Kidney (tissue), 14 donors: ENCODE results near the gene SSBP4. TPM values are rescaled to one million over a fixed set of nuclear protein-coding genes. Genes with fewer than 3 reads are reported as not detected.

Source experiments
- DNase-seq, 5 donors: peaks; one replicate each; pipeline ENCODE4 v3.0.0-alpha.2; 2013 to 2020
- FAIRE-seq: peaks from 2 replicates; lab custom pipeline; 2012; peaks lifted over from hg19 to GRCh38; lab: Jason Lieb, UNC
- H3K27ac ChIP-seq, 2 donors: one replicate each; pipeline ENCODE4 v1.7.0; 2013; ENCODE audit warnings: low read depth in 2 of 2, low read length in 2 of 2, inconsistent platforms in 1 of 2
- H3K27me3 ChIP-seq: one replicate; pipeline ENCODE4 v1.7.1; 2013; ENCODE audit warnings: low read length, inconsistent platforms; ENCODE audit not compliant: control insufficient read depth, insufficient read depth
- H3K36me3 ChIP-seq, 3 donors: one replicate each; pipeline versions ENCODE4 v1.7.0 to v1.7.1; 2013; ENCODE audit warnings: low read length in 3 of 3, control low read depth in 1 of 3, inconsistent platforms in 1 of 3; ENCODE audit not compliant: insufficient read depth in 3 of 3, control insufficient read depth in 2 of 3
- H3K4me1 ChIP-seq, 3 donors: one replicate each; pipeline versions ENCODE4 v1.7.0 to v1.7.1; 2013; ENCODE audit warnings: low read length in 3 of 3, inconsistent platforms in 1 of 3, low read depth in 1 of 3; ENCODE audit not compliant: control insufficient read depth in 2 of 3, insufficient read depth in 2 of 3
- H3K4me3 ChIP-seq, 3 donors: one replicate each; pipeline versions ENCODE4 v1.7.0 to v1.8.1; 2013; ENCODE audit warnings: low read length in 3 of 3, control low read depth in 1 of 3, inconsistent platforms in 1 of 3
- H3K9ac ChIP-seq, 3 donors: one replicate each; pipeline versions ENCODE4 v1.7.0 to v1.7.1; 2013; ENCODE audit warnings: low read length in 3 of 3, control low read depth in 1 of 3, inconsistent platforms in 1 of 3
- H3K9me3 ChIP-seq, 3 donors: one replicate each; pipeline versions ENCODE4 v1.7.0 to v1.7.1; 2013; ENCODE audit warnings: low read length in 3 of 3, control low read depth in 1 of 3, inconsistent platforms in 1 of 3; ENCODE audit not compliant: control insufficient read depth in 2 of 3, insufficient read depth in 1 of 3
- CTCF ChIP-seq: IDR thresholded peaks from 3 replicates; pipeline ENCODE4 v1.5.1; 2012; ENCODE audit warnings: mild to moderate bottlenecking, moderate library complexity, borderline replicate concordance; ENCODE audit not compliant: insufficient read depth; ENCODE audit errors: extremely low read depth
- intact Hi-C: fragments of 100-400 bp; cut with DNase I; formaldehyde crosslinking; loops from one replicate; pipeline ENCODE4 v1.11.1; 2022
- polyA plus RNA-seq: library from polyadenylated mRNA; stranded (reverse); fragments of 350-450 nt; fragmentation: Illumina TruSeq; extraction: RNeasy Lipid Tissue Mini Kit (QIAGEN cat#74804); gene quantifications from one replicate; pipeline ENCODE4 v1.2.3, GENCODE V29; 2014; ENCODE audit warnings: low read depth, low replicate concordance; ENCODE audit not compliant: insufficient read depth
- total RNA-seq: library from RNA; stranded (reverse); fragmentation: NEBNext Ultra II Directional; extraction: Animal tissue kit (Norgen Biotek cat#: 25700); gene quantifications from one replicate; pipeline ENCODE4 v1.2.1, GENCODE V29; 2021
- donor health status: control.
- donor health status: control.
- donor health status: control.
- donor health status: control.
- donor health status: control.
- donor health status: DM: yes; HTN: yes; CAD: no.
- donor health status: Normal renal cell carcinoma (clear cell type).

The SSBP4 gene
- total and polyA plus RNA-seq, 2 donors from 2014 or later: 64.9 to 74.9 TPM

- Histone ChIP-seq H3K9me3 (no peaks in the 10 kb centered on the region), H3K4me3 (no peak overlapping the region), H3K36me3 (no peaks in the 10 kb centered on the region), H3K4me1 (peaks cover 0 to 3% (median 0%) of the 10 kb centered on the region in 3 donors), H3K27ac (peak overlapping the region; percentile 45 to 85), H3K27me3 (no peaks in the 10 kb centered on the region), H3K9ac (peak overlapping the region in 1 of 3 donors; percentile 32)
- intact Hi-C loops: loop anchor here (10.0 kb wide), 2 partner anchors 63 to 133 kb away; partner anchors contain the start of genes IQCN and PGPEP1
- DNase-seq: peak in 4 of 5 donors; percentile 60 to 85 (median 64)
- FAIRE-seq: no peak
- TF ChIP-seq CTCF: no peak
Observed at GRCh38 chr19:18408053-18408476, 11.1 kb upstream of the SSBP4 start.

DNA sequence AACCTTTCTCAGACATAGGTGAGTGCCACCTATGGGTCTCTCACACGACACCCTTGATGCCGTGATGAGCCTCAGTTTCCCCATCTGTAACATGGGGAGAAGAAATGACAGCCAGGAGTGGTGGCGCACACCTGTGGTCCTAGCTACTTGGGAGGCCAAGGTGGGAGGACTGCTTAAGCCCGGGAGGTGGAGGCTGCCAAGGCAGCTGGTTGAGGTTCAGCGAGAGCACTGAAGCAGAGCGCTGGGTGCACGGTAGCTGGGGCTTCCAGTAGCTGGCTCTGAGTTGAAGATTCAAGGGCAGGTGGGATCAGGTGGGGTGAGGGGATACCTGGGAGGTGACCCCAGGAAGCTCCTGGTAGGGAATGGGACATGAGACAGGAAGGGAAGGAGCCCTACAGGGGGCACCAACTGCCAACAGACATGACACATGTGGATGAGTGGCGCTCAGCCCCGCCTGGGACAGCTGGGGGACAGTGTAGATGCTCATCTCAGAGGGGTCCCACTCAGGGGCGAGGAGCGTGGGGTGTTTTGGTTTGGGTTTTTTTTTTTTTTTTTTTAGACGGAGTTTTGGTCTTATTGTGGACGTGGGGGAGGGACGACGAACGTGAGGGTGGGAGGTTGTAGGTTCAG is 6.5 kb upstream of the SSBP4 start:
- FAIRE-seq (no peak), DNase-seq (peak in 2 of 5 donors; percentile 60 to 74)
- no peak overlapping the region for H3K4me3 ChIP-seq
- no peak for TF ChIP-seq CTCF
- H3K9me3 ChIP-seq: no peaks in the 10 kb centered on the region
- no peak overlapping the region for H3K9ac ChIP-seq
- intact Hi-C loops: no loop called here
- H3K36me3 ChIP-seq: no peaks in the 10 kb centered on the region
- peaks cover 0 to 23% (median 3%) of the 10 kb centered on the region in 3 donors for H3K4me1 ChIP-seq
- H3K27ac ChIP-seq: no peak overlapping the region
- no peaks in the 10 kb centered on the region for H3K27me3 ChIP-seq

DNA sequence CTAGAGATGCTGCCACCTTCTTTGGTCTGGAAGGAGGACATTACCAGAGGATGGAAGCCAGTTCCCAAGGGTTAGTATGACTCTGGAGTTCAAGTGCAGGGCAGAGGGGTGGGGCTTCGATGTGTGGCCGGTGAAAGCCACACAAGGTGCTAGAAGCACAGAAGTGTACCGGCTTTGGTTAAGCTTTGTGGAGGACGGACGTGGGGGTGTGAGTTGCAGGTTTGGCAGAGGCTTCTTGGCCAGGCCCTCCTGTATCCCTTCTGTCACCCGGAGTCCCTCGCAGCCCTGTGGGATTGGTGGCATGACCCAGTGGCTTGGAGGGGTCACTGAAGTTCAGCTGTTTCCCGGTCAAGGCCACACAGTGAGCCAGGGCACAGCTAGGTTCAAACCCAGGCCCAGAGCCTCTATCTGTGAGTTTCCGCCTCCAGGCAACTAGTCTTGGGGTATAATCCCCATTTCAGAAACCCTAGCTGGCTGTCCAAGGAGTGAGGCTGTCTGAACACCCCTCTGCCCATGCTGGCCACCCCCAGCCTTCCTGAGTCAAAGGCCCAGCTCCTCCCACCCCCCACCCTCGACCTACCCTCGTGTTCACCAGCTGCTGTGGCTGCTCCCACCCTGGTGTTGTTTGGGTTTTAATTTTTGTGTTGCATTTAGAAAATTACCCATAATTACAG is 4.6 kb upstream of the SSBP4 start:
- Histone ChIP-seq H3K36me3 (no peaks in the 10 kb centered on the region), H3K9ac (peak overlapping the region in 1 of 3 donors; percentile 3), H3K27ac (peak overlapping the region; percentile 82 to 95), H3K27me3 (no peaks in the 10 kb centered on the region), H3K4me1 (peaks cover 3 to 33% (median 11%) of the 10 kb centered on the region in 3 donors), H3K4me3 (peak overlapping the region in 2 of 3 donors; percentile 20 to 25), H3K9me3 (no peaks in the 10 kb centered on the region)
- intact Hi-C loops: no loop called here
- DNase-seq (peak in 4 of 5 donors; percentile 60 to 83 (median 78)), FAIRE-seq (no peak)
- no peak for TF ChIP-seq CTCF
